Testis (tissue), 3 donors: Measurements from ENCODE around the gene KANK3. TPM values are rescaled to one million over a fixed set of nuclear protein-coding genes. Genes with fewer than 3 reads are reported as not detected.
"Not testable (repeated sequence)": the region's sequence is repeated elsewhere in the genome, so short reads cannot be mapped to it uniquely, and the experiment has no call there.

ENCODE experiments used
- DNase-seq: peaks from one replicate; pipeline ENCODE4 v3.0.0-alpha.2; 2019
- H3K27ac ChIP-seq, 2 donors: fragments of 200-600 bp; sonication (generic); one replicate each; pipeline ENCODE4 v1.5.1; 2019
- H3K27me3 ChIP-seq: fragments of 200-600 bp; sonication (generic); one replicate; pipeline ENCODE4 v1.5.1; 2019
- H3K36me3 ChIP-seq: fragments of 200-600 bp; sonication (generic); one replicate; pipeline ENCODE4 v1.5.1; 2017; ENCODE audit warnings: low read depth; ENCODE audit errors: missing control alignments
- H3K4me1 ChIP-seq: fragments of 200-600 bp; sonication (generic); one replicate; pipeline ENCODE4 v1.5.1; 2019
- H3K4me3 ChIP-seq, 2 donors: fragments of 200-600 bp; sonication (generic); one replicate each; pipeline ENCODE4 v1.5.1; 2017 to 2019
- H3K9me3 ChIP-seq: fragments of 200-600 bp; sonication (generic); one replicate; pipeline ENCODE4 v1.5.1; 2017
- POLR2A ChIP-seq: fragments of 450-650 bp; IDR thresholded peaks from one replicate; pipeline ENCODE4 v1.6.1; 2017; ENCODE audit warnings: antibody characterized with exemption, mild to moderate bottlenecking, moderate library complexity
- WGBS, 2 donors: methylation state at CpG; one replicate each; pipeline ENCODE4 v1.1.5; 2018; 5-methylcytosine and 5-hydroxymethylcytosine counted together
- intact Hi-C: fragments of 100-400 bp; cut with DNase I; formaldehyde crosslinking; loops from one replicate; pipeline ENCODE4 v1.15.1; 2023; ENCODE audit warnings: low total_unique reads
- polyA plus RNA-seq: library from polyadenylated mRNA; stranded (reverse); fragments of 350-450 nt; fragmentation: Illumina TruSeq; extraction: RNeasy Lipid Tissue Mini Kit (QIAGEN cat#74804); gene quantifications from one replicate; pipeline ENCODE4 v1.2.3, GENCODE V29; 2014; ENCODE audit warnings: low read depth, low replicate concordance; ENCODE audit not compliant: insufficient read depth
- total RNA-seq, 2 donors: library from RNA; depleted of rRNA; stranded (reverse); fragments of >200 nt; gene quantifications; one replicate each; pipeline ENCODE4 v1.2.3, GENCODE V29; 2016
- TF ChIP-seq, protein P1 (sequence below), 3 experiments: fragments of 450-650 bp in 2 of 3; fragments of 200-600 bp in 1 of 3; sonication (generic) in 1 of 3; IDR thresholded peaks; one replicate each; pipeline ENCODE4 v1.5.1; 2016 to 2019; ENCODE audit warnings: antibody characterized with exemption in 3 of 3, mild to moderate bottlenecking in 2 of 3, moderate library complexity in 1 of 3

KANK3 gene
- total and polyA plus RNA-seq, 3 donors from 2014 or later, result 4.1 to 13.2 (median 7.1) TPM

- H3K27me3 ChIP-seq, result no peaks in the 10 kb centered on the region
- intact Hi-C loops, result no loop called here
- H3K9me3 ChIP-seq, result no peaks in the 10 kb centered on the region
- WGBS, 2 donors, result 71 to 82% methylated on average over 4 of the region's 4 CpGs
- TF ChIP-seq, protein P1, sequence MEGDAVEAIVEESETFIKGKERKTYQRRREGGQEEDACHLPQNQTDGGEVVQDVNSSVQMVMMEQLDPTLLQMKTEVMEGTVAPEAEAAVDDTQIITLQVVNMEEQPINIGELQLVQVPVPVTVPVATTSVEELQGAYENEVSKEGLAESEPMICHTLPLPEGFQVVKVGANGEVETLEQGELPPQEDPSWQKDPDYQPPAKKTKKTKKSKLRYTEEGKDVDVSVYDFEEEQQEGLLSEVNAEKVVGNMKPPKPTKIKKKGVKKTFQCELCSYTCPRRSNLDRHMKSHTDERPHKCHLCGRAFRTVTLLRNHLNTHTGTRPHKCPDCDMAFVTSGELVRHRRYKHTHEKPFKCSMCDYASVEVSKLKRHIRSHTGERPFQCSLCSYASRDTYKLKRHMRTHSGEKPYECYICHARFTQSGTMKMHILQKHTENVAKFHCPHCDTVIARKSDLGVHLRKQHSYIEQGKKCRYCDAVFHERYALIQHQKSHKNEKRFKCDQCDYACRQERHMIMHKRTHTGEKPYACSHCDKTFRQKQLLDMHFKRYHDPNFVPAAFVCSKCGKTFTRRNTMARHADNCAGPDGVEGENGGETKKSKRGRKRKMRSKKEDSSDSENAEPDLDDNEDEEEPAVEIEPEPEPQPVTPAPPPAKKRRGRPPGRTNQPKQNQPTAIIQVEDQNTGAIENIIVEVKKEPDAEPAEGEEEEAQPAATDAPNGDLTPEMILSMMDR (IDR thresholded peaks at IDR 0.05), result no peak
- no peak for TF ChIP-seq POLR2A
- DNase-seq, result no peak
- peaks cover 8% of the 10 kb centered on the region for H3K4me1 ChIP-seq
- H3K27ac ChIP-seq, result no peak overlapping the region
- H3K4me3 ChIP-seq, result no peak overlapping the region
- no peaks in the 10 kb centered on the region for H3K36me3 ChIP-seq
Observed at GRCh38 chr19:8357007-8357521, 14.0 kb upstream of the KANK3 start.

DNA sequence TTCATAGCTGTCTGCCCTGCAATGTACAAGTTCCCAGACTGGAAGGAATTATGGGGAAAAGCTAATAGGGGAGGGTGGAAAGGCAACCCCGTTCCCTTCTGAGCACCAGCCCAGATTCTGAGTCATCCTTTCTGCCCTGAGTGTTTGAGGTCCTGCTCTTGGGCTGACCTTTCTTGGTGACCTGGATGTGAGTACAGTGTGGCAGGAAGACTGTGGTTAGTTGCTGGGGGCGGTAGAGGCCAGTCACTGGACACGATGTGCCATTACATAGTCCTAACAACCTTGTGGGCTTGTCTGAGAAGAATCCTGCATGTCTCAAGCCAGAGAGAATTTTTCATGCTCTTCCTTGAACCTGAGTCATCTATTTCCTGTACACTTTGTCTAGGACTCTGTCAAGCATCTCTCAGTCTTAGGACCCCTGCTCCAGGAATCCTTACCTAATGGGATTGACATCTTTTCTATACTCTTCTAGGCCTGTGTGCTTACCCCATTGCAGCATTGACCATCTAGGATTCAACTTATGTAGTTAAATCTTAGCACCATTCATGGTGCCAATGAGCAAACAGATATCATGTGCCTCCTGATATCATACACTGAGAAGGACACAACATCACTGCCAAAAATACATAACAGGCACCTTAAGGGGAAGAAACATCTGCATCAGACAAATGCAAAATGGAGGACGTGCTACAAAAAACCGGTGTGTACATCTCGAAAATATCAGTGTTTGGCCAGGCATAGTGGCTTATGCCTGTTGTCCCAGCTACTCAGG, 12.8 kb upstream of the KANK3 start:
- 58 to 85% methylated on average over 6 of the region's 6 CpGs for WGBS, 2 donors
- Histone ChIP-seq H3K4me3 (no peak overlapping the region), H3K27me3 (no peaks in the 10 kb centered on the region), H3K36me3 (no peaks in the 10 kb centered on the region), H3K4me1 (peaks cover 8% of the 10 kb centered on the region), H3K27ac (no peak overlapping the region), H3K9me3 (no peaks in the 10 kb centered on the region)
- TF ChIP-seq, protein P1 (IDR thresholded peaks at IDR 0.05), result no peak
- TF ChIP-seq POLR2A, result no peak
- intact Hi-C loops, result no loop called here
- peak; percentile 47 for DNase-seq

- H3K36me3 ChIP-seq, H3K27me3 ChIP-seq, H3K27ac ChIP-seq, H3K4me3 ChIP-seq, H3K9me3 ChIP-seq, DNase-seq, H3K4me1 ChIP-seq, intact Hi-C loops: not testable (repeated sequence)
- WGBS, 2 donors, result 47 to 54% methylated on average over 4 to 5 of the region's 5 CpGs
Observed at GRCh38 chr19:8352845-8353244, 9.8 kb upstream of the KANK3 start.

DNA sequence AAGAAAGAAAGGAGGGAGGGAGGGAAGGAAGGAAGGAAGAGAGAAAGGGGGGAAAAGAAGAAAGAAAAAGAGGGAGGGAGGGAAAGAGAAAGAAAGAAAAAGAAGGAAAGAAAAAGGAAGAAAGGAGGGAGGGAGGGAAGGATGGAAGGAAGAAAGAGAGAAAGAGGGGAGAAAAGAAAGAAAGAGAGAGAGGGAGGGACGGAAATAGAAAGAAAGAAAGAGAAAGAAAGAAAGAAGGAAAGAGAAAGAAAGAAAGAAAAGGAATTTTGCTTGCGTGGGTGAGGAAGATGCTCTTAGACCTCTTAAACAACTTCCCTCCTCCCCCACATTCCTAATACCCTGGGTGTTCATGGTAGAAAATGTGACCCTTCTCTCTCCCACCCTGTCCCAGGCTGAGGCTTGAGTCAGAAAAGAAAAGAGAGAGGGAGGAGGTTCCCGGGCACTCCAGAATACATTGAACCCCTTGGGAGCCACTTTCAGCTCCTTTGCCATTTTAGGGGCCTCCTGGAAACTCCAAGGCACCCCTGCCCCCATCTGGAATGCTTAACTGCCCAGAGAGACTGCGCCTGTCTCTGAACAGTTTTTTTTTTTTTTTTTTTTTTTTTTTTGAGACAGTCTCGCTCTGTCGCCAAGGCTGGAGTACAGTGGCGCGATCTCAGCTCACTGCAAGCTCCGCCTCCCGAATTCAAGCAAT, 9.2 kb upstream of the KANK3 start:
- Histone ChIP-seq H3K4me1 (peaks cover 8% of the 10 kb centered on the region), H3K4me3 (no peak overlapping the region), H3K36me3 (no peaks in the 10 kb centered on the region), H3K9me3 (no peaks in the 10 kb centered on the region), H3K27me3 (no peaks in the 10 kb centered on the region), H3K27ac (peak overlapping the region in 1 of 2 donors; percentile 59)
- intact Hi-C loops, result no loop called here
- TF ChIP-seq, protein P1 (IDR thresholded peaks at IDR 0.05), result no peak
- TF ChIP-seq POLR2A, result no peak
- DNase-seq, result no peak
- WGBS, 2 donors, result 4 to 20% methylated on average over 10 of the region's 10 CpGs

DNA sequence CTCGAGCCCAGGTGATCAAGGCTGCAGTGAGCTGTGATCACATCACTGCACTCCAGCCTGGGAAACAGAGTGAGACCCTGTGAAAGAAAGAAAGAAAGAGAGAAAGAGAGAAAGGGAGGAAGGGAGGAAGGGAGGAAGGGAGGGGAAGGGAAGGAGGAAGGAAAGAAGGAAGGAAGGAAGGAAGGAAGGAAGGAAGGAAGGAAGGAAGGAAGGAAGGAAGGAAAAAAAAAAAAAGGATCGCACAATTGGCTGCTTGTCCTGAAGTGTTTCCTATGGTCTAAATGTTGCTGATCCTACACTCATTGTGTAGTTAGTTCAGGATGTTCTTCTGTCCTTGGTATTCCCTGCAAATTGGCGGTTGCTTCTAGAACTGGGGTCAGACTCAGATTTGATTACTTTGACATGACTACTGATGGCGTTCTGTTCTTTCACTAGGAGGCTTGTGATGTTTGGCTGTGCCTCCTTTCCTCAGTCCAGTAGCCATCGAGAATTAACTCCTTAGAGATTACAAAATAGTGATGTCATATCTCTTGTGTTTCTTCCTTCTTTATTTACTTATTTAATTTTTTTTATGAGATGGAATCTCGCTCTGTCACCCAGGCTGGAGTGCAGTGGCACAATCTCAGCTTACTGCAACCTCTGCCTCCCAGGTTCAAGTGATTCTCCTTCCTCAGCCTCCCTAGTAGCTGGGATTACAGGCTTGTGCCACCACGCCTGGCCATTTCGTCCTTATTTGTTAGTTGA, 6.7 kb upstream of the KANK3 start:
- H3K4me1 ChIP-seq, DNase-seq, intact Hi-C loops, H3K27me3 ChIP-seq, H3K9me3 ChIP-seq, H3K4me3 ChIP-seq, H3K27ac ChIP-seq, H3K36me3 ChIP-seq: not testable (repeated sequence)
- 52% methylated on average over 8 of the region's 8 CpGs for WGBS, 2 donors
